AG04450 (cell line): ENCODE data around the gene MAGEB2. TPM values are rescaled to one million over a fixed set of nuclear protein-coding genes. Genes with fewer than 3 reads are reported as not detected.

Source experiments
- CTCF ChIA-PET: fragments of 300-600, 350-600 bp; formaldehyde crosslinking; extraction: SDS; loops from one replicate; lab custom pipeline; 2022; ENCODE audit warnings: antibody characterized with exemption, inconsistent platforms; lab: Charles Lee
- POLR2A ChIA-PET: fragments of 350-600 bp; formaldehyde crosslinking; extraction: SDS; loops from one replicate; lab custom pipeline; 2021; ENCODE audit warnings: antibody characterized with exemption, inconsistent platforms; lab: Yijun Ruan, JAX
- DNase-seq: peaks from one replicate; pipeline ENCODE4 v3.0.0-alpha.2; 2011; ENCODE audit warnings: low read depth, low spot score
- H3K27ac ChIP-seq: one replicate; pipeline ENCODE4 v1.5.1; 2012; ENCODE audit warnings: low read depth, low read length, control low read depth
- H3K27me3 ChIP-seq: one replicate; pipeline ENCODE4 v1.6.0; 2012; ENCODE audit warnings: low read length; ENCODE audit not compliant: control insufficient read depth, insufficient read depth
- H3K4me3 ChIP-seq: 2 replicates; pipeline ENCODE4 v1.5.1; 2011; ENCODE audit warnings: mild to moderate bottlenecking, low read depth, low read length, control low read depth
- H3K9me3 ChIP-seq: 2 replicates; pipeline ENCODE4 v1.5.1; 2012; ENCODE audit warnings: low read length; ENCODE audit not compliant: control insufficient read depth, insufficient read depth
- CTCF ChIP-seq: IDR thresholded peaks from 2 replicates; pipeline ENCODE4 v1.5.1; 2011; ENCODE audit warnings: low read depth, low read length, control low read depth, inconsistent platforms
- polyA plus RNA-seq: library from polyadenylated mRNA; depleted of rRNA; stranded (reverse); fragments of >200 nt; gene quantifications from 2 replicates; pipeline ENCODE4 v1.2.3, GENCODE V29; 2011

The MAGEB2 gene
- polyA plus RNA-seq, 1 experiment, result not detected

GRCh38 chrX:30196322-30196721 lies 19.0 kb upstream of the MAGEB2 start:
- no peak for TF ChIP-seq CTCF
- POLR2A ChIA-PET, result no interaction called here
- no peaks in the 10 kb centered on the region for H3K9me3 ChIP-seq
- no peak overlapping the region for H3K4me3 ChIP-seq
- H3K27ac ChIP-seq, result no peak overlapping the region
- DNase-seq, result no peak
- no peaks in the 10 kb centered on the region for H3K27me3 ChIP-seq
- CTCF ChIA-PET, result interaction anchor here (0.6 to 1.6 kb wide), 5 partner anchors 10 to 162 kb away, joined by 3 to 19 read pairs (median 4); no protein-coding TSS in a partner anchor

- Histone ChIP-seq H3K9me3 (no peaks in the 10 kb centered on the region; the same call in 1 of the 2 replicates), H3K27ac (no peak overlapping the region), H3K27me3 (no peaks in the 10 kb centered on the region), H3K4me3 (no peak overlapping the region)
- DNase-seq, result no peak
- ChIA-PET POLR2A (no interaction called here), CTCF (no interaction called here)
- no peak for TF ChIP-seq CTCF
Measured at GRCh38 chrX:30212172-30212571, 3.2 kb upstream of the MAGEB2 start.

- H3K4me3 ChIP-seq, result no peak overlapping the region
- no peak for DNase-seq
- ChIA-PET POLR2A (no interaction called here), CTCF (no interaction called here)
- no peaks in the 10 kb centered on the region for H3K27me3 ChIP-seq
- no peak for TF ChIP-seq CTCF
- H3K9me3 ChIP-seq, result no peaks in the 10 kb centered on the region; the same call in 1 of the 2 replicates
- H3K27ac ChIP-seq, result no peak overlapping the region
Measured at GRCh38 chrX:30217465-30217864, 2.1 kb downstream of the MAGEB2 start.

GRCh38 chrX:30219372-30219771 lies 4.0 kb downstream of the MAGEB2 start:
- no peak for TF ChIP-seq CTCF
- Histone ChIP-seq H3K4me3 (no peak overlapping the region), H3K27ac (no peak overlapping the region), H3K27me3 (no peaks in the 10 kb centered on the region), H3K9me3 (no peaks in the 10 kb centered on the region; the same call in 1 of the 2 replicates)
- no peak for DNase-seq
- ChIA-PET POLR2A (no interaction called here), CTCF (no interaction called here)

- no peak overlapping the region for H3K27ac ChIP-seq
- H3K4me3 ChIP-seq, result no peak overlapping the region
- H3K9me3 ChIP-seq, result no peaks in the 10 kb centered on the region
- CTCF ChIA-PET, result no interaction called here
- no peak for TF ChIP-seq CTCF
- POLR2A ChIA-PET, result no interaction called here
- no peak for DNase-seq
- H3K27me3 ChIP-seq, result no peaks in the 10 kb centered on the region
Measured at GRCh38 chrX:30220661-30221060, 5.3 kb downstream of the MAGEB2 start.
